T-helper 2 cell treated with Interferon-gamma antibody and Interleukin-4, amounts not matched to agents 5 μg/mL and 100 μg/mL, for 36 hours (primary cell): Measurements from ENCODE around the gene CTPS1.
A peak's percentile ranks its signal among the peaks of the same experiment; 100 is the strongest.

Experiments
- DNase-seq: peaks from one replicate; pipeline ENCODE4 v3.0.0; 2021; ENCODE audit warnings: low spot score
- H3K27ac Mint-ChIP-seq: one replicate; pipeline ENCODE4 v1.8.0; 2021; ENCODE audit warnings: mild to moderate bottlenecking, mixed read lengths
- H3K27me3 Mint-ChIP-seq: one replicate; pipeline ENCODE4 v1.8.0; 2021; ENCODE audit warnings: low read depth, mixed read lengths
- H3K36me3 Mint-ChIP-seq: one replicate; pipeline ENCODE4 v1.8.0; 2021; ENCODE audit warnings: low read depth, mixed read lengths
- H3K4me1 Mint-ChIP-seq: one replicate; pipeline ENCODE4 v1.8.0; 2021; ENCODE audit warnings: low read depth, mixed read lengths
- H3K4me3 Mint-ChIP-seq: one replicate; pipeline ENCODE4 v1.8.0; 2022; ENCODE audit warnings: mild to moderate bottlenecking, moderate library complexity, mixed read lengths
- H3K9me3 Mint-ChIP-seq: one replicate; pipeline ENCODE4 v1.8.0; 2021; ENCODE audit warnings: mixed read lengths

Gene CTPS1

DNA sequence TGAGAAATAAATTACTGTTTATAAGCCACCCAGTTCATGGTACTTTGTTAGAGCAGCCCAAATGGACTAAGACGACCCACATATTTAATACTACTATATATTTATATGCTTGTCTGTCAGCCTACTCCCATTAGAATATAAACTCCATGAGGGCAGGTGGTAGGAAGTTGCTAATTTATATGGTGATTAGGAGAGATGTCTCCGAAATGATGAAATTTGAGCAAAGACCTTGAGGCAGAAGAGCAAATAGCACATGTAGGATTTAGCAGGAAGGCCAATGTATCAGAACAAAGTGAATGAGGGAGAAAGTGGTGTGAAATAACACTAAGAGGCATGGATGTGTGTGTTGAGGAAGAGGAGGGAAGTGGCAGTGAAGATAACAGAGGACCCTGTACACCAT lies 52.7 kb downstream of the CTPS1 start:
- H3K4me1 Mint-ChIP-seq, result no peaks in the 10 kb centered on the region
- H3K9me3 Mint-ChIP-seq, result no peaks in the 10 kb centered on the region
- H3K27me3 Mint-ChIP-seq, result no peaks in the 10 kb centered on the region
- no peak overlapping the region for H3K27ac Mint-ChIP-seq
- DNase-seq, result no peak
- peaks cover 28% of the 10 kb centered on the region for H3K36me3 Mint-ChIP-seq
- no peak overlapping the region for H3K4me3 Mint-ChIP-seq

DNA sequence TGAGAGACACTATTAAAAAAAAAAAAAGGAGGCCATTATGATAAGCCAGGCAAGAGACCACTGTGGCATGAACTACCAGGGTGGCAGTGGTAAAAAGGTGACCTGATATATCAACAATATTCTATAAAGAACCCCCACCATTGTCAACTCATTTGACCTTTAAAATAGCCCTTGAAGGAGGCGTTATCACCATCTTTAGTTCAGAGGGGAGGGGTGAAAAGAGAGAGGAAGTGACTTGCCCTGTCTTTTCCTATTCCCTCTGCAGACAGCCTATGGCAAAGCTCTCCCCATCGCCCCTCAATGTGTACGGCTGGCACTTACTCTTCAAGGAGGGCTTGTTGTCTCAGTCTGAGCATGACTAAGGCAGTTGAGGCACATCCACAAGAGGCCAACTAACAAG lies 53.8 kb downstream of the CTPS1 start:
- Mint-ChIP-seq H3K27ac (no peak overlapping the region), H3K27me3 (no peaks in the 10 kb centered on the region), H3K9me3 (no peaks in the 10 kb centered on the region), H3K36me3 (peaks cover 28% of the 10 kb centered on the region), H3K4me1 (no peaks in the 10 kb centered on the region), H3K4me3 (no peak overlapping the region)
- DNase-seq, result no peak

DNA sequence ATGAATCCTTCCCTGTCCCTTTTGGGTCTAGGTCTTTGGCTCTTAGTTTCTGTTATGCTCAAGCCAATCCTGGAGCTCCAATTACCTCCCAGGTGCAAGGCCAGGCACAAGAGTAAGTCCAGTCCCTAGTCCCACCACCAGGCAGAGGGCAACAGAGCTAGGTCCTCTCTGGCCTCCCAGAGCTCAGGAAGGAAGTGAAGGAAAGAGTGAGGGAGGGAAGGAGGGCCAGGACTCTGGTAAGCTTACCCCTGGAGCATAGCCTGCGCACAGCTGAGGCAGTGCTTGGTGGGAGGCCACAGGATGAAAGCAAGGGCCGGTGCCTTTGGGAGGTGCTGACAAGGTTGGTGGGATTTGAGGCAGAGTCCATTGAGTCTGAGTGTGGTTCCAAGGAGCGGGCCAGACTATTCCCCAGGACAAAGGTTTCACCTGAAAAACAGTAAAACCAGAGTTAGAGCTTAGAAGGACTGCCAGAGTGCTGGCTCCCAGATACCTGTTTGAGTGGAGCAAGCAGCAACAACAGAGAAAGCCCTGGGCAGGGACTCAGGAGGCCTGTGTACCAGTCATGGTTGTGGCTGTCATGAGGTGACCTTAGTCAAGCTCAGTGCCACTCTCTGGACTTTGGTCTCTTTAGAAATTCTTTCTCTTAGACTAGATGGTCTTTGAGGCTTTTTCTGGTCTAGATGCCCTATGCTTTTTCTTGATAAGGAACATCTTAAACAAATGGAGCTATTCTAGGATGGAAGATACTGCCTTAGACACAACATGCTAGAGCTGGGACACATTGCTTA lies 57.8 kb downstream of the CTPS1 start:
- Mint-ChIP-seq H3K4me3 (no peak overlapping the region), H3K27me3 (no peaks in the 10 kb centered on the region), H3K36me3 (peaks cover 16% of the 10 kb centered on the region), H3K27ac (no peak overlapping the region), H3K4me1 (peaks cover 4% of the 10 kb centered on the region), H3K9me3 (no peaks in the 10 kb centered on the region)
- DNase-seq, result no peak

DNA sequence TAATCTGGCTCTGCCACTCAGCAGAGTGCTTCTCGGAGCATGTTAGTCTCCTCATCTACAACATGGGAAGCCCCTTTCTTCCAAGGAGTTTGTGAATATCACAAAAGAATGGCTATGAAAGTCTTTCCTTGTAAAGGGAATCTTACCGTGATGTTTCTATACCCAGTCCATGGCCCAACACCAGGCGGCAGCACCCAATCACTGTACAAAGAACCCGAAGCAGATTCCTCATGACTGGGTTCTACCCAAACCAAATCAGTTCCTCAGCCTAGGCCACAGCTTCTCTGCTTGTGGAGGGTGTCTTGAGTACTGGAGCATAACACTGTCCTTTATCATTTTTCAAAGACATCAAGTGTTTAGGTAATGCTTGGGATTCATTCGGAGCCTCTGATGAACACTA lies 58.6 kb downstream of the CTPS1 start:
- Mint-ChIP-seq H3K4me3 (no peak overlapping the region), H3K27me3 (no peaks in the 10 kb centered on the region), H3K27ac (no peak overlapping the region), H3K9me3 (no peaks in the 10 kb centered on the region), H3K4me1 (peaks cover 4% of the 10 kb centered on the region), H3K36me3 (peaks cover 16% of the 10 kb centered on the region)
- DNase-seq, result no peak

DNA sequence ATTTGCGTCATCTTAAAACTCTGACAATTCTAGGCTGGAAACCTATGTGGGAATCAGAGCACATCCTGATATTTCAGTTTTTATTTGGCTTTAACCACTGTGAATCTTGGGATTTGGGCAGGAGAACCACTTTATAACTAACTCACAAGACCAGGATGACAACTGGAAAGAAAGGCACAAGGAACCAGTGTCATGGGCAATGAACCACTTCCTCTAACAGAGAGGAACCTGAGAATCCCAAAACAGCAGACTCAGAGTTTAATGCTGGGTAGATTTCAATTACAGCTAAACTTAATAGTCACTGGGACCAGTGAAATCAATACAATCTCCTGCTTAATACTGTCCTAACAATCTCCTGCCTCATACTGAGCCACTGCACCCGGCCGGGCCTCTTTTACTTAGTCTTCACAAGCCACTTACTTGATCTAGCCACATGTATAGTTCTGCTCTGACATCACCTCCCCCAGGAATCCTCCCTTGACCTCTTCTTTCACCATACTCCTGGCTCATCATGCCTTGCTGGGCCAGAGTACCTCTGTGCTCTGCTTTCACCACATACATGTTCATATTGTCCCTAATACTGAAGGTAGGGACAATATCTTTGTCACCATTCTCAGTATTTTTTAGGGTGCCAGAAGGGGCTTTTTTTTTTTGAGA lies 62.2 kb downstream of the CTPS1 start:
- peaks cover 13% of the 10 kb centered on the region for H3K4me1 Mint-ChIP-seq
- peaks cover 15% of the 10 kb centered on the region for H3K36me3 Mint-ChIP-seq
- no peaks in the 10 kb centered on the region for H3K9me3 Mint-ChIP-seq
- DNase-seq, result no peak
- H3K27me3 Mint-ChIP-seq, result no peaks in the 10 kb centered on the region
- no peak overlapping the region for H3K4me3 Mint-ChIP-seq
- H3K27ac Mint-ChIP-seq, result peak overlapping the region; percentile 14

DNA sequence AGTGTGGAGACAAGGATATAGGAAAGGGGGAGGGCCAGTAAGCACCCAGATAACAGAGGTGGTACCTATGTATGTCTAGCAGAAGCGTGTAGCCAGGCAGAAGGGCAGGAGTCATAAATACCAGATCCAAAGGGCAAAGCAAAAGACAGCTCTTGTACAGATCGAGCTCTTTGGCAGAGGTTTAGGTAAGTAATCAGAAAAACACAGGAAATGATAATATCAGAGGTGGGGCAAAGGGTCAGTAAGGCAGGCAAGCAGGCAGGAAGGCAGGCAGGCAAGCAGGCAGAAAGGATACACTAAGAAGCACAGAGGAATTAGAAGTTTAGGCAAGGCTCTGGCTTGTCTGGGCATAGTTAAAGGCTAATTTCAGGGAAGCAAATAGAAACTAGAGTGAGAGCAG lies 64.7 kb downstream of the CTPS1 start:
- peaks cover 13% of the 10 kb centered on the region for H3K4me1 Mint-ChIP-seq
- no peaks in the 10 kb centered on the region for H3K27me3 Mint-ChIP-seq
- H3K9me3 Mint-ChIP-seq, result no peaks in the 10 kb centered on the region
- peak overlapping the region; percentile 64 for H3K27ac Mint-ChIP-seq
- peak overlapping the region; percentile 16 for H3K4me3 Mint-ChIP-seq
- DNase-seq, result no peak
- peaks cover 19% of the 10 kb centered on the region for H3K36me3 Mint-ChIP-seq

DNA sequence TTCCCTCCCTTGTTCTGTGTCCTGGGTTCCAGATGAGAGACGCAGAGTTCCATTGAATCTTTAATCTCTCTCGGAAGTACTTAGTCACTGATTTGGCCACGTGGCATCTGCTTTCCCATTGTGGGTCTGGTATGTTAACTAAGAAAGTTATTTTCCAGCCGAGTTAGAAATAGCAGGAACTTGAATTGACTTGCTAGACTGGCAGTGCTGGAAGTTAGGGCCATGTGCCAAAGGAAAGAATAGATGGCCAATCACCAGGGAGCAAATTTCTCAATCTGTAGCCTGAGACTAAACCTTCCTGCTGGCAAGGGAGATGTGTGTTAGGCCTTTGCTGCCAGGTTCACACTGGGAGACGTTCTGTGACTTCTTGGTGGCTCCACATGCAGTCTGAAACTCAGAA lies 66.2 kb downstream of the CTPS1 start:
- H3K36me3 Mint-ChIP-seq, result peaks cover 14% of the 10 kb centered on the region
- no peak for DNase-seq
- H3K4me1 Mint-ChIP-seq, result peaks cover 13% of the 10 kb centered on the region
- no peaks in the 10 kb centered on the region for H3K9me3 Mint-ChIP-seq
- no peaks in the 10 kb centered on the region for H3K27me3 Mint-ChIP-seq
- no peak overlapping the region for H3K4me3 Mint-ChIP-seq
- H3K27ac Mint-ChIP-seq, result peak overlapping the region; percentile 33

DNA sequence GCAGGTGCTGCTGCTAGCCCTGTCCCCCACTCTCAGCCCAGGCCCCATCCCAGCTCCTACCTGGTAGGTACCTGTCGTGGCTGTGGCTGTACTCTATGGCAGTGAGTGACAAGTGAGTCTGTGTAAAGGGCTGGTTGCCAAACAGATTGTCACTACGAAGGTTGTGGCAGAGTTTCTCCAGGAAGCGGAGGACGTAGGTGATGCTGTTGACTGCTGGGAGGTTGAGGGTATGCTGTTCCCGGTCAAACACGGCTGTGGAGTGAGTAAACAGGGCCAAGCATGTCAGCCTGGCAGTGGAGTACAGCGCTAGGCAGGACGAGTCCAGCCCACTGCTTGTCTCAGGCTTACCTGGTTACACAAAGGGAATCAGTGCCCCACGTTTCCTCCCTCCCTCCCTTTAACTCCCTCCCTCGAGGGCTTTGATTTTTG lies 66.9 kb downstream of the CTPS1 start:
- H3K4me1 Mint-ChIP-seq, result peaks cover 13% of the 10 kb centered on the region
- H3K4me3 Mint-ChIP-seq, result no peak overlapping the region
- no peaks in the 10 kb centered on the region for H3K9me3 Mint-ChIP-seq
- DNase-seq, result no peak
- H3K27ac Mint-ChIP-seq, result no peak overlapping the region
- no peaks in the 10 kb centered on the region for H3K27me3 Mint-ChIP-seq
- peaks cover 14% of the 10 kb centered on the region for H3K36me3 Mint-ChIP-seq

DNA sequence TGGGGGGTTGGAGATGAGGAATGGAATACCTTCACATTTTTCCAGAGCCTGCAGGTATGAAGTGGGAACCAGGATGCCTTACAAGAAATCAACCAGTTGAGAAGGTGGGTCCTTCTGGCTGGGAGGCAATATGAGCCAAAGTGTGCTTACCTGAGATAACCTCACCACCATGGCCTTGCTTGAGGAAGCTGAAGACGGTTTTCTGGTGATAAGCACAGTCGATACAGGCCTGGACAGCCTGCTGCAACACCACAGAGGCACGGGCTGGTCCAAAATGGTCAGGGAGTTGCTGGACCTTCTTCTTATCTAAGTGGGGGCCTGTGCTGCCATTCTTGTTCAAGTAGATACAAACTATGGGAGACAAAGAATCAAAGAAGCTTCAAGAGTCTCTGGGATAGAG lies 69.0 kb downstream of the CTPS1 start:
- Mint-ChIP-seq H3K9me3 (no peaks in the 10 kb centered on the region), H3K36me3 (peaks cover 15% of the 10 kb centered on the region), H3K4me3 (no peak overlapping the region), H3K27ac (no peak overlapping the region), H3K4me1 (peaks cover 9% of the 10 kb centered on the region), H3K27me3 (no peaks in the 10 kb centered on the region)
- no peak for DNase-seq

DNA sequence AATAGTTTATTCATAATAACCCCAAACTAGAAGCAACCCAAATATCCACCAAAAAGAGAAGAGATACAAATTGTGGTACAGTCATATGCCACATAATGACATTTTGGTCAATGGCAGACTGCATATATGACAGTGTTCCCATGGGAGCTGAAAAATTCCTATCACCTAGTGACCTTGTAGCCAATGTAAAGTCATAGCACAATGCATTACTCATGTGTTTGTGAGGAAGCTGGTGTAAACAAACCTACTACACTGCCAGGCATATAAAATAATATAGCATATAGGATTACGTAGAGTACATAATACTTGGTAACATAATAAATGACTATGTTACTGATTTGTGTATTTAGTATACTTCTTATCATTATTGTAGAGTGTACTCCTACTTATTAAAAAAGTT lies 71.5 kb downstream of the CTPS1 start:
- H3K9me3 Mint-ChIP-seq, result no peaks in the 10 kb centered on the region
- no peaks in the 10 kb centered on the region for H3K27me3 Mint-ChIP-seq
- no peak overlapping the region for H3K27ac Mint-ChIP-seq
- no peak for DNase-seq
- H3K36me3 Mint-ChIP-seq, result peaks cover 16% of the 10 kb centered on the region
- no peak overlapping the region for H3K4me3 Mint-ChIP-seq
- no peaks in the 10 kb centered on the region for H3K4me1 Mint-ChIP-seq

DNA sequence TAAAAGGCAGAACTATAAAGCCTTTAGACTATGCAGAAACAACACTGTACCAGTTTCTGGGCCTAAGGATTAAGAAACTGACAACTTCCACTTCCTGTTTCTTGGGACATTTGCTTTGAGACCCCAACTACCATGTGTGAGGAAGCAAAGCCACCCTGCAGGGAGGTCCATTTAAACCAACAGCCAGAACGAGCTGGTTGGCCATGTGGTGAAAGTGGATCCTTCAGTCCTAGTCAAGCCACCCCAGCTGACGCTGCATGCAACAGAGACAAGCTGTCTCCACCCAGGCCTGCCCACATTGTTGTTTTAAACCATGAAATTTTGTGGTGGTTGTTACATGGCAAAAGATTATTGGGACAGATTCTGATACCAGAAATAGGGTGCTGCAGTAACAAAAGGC lies 73.8 kb downstream of the CTPS1 start:
- Mint-ChIP-seq H3K4me1 (no peaks in the 10 kb centered on the region), H3K4me3 (no peak overlapping the region), H3K27me3 (no peaks in the 10 kb centered on the region), H3K27ac (no peak overlapping the region), H3K9me3 (no peaks in the 10 kb centered on the region), H3K36me3 (peaks cover 10% of the 10 kb centered on the region)
- no peak for DNase-seq

DNA sequence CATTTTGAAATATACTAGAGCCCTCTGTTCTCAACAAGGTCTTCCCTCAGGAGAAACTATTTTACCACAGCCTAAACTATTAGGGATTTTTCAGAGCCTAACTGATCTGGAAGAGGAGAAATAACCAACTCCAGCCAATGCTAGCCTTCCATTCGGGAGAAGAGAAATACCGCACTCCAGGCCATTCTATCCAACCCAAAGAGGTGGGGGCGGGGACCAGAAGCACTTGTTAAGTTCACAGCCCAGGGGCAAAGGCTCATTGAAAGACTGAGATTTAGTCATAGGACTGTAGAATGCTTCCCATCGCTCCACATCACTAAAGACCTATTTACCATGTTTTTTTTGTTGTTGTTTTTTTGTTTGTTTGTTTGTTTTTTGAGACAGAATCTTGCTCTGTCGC lies 77.4 kb downstream of the CTPS1 start:
- Mint-ChIP-seq H3K27me3 (no peaks in the 10 kb centered on the region), H3K4me1 (no peaks in the 10 kb centered on the region), H3K36me3 (peaks cover 25% of the 10 kb centered on the region), H3K9me3 (no peaks in the 10 kb centered on the region), H3K27ac (no peak overlapping the region), H3K4me3 (no peak overlapping the region)
- no peak for DNase-seq
